ENCODE measurements around the gene AP3B1. TPM values are rescaled to one million over a fixed set of nuclear protein-coding genes. Genes with fewer than 3 reads are reported as not detected.

The AP3B1 gene
- total and polyA plus RNA-seq, 2 of the 8 experiments (the other 6 are each of a cell fraction or from before 2014, with no cell fraction given), result 45.8 to 48.3 TPM

GRCh38 chr5:78269088-78269703 lies 25.3 kb downstream of the AP3B1 start:
- no peak overlapping the region for H4K91ac ChIP-seq (replicated peaks; ENCODE audit: insufficient read length, low read length)
- H3K56ac ChIP-seq (replicated peaks; ENCODE audit: insufficient read length, low read depth, low read length), result no peak overlapping the region
- no peaks in the 10 kb centered on the region for H3K9me3 ChIP-seq (ENCODE audit: insufficient read depth in 2 of 2, low read depth in 1 of 2, low read length in 1 of 2)
- H3K23me2 ChIP-seq (ENCODE audit: low read depth, low read length), result no peaks in the 10 kb centered on the region
- no peak overlapping the region for H3K4me3 ChIP-seq (ENCODE audit: extremely low read depth in 1 of 4, insufficient read depth in 2 of 4, low read depth in 3 of 4, low read length in 4 of 4)
- no peak overlapping the region for H2AK5ac ChIP-seq (ENCODE audit: low read depth, low read length)
- no peaks in the 10 kb centered on the region for H3K27me3 ChIP-seq (replicated peaks in 1 of 4; ENCODE audit: control insufficient read depth in 3 of 4, extremely low read depth in 1 of 4, insufficient read depth in 3 of 4, low read length in 3 of 4)
- FAIRE-seq (no peak), DNase-seq (ENCODE audit: low read depth in 1 of 2, low spot score in 2 of 2) (no peak)
- no peak overlapping the region for H4K5ac ChIP-seq (ENCODE audit: insufficient read length, low read depth, low read length)
- H4K20me1 ChIP-seq (replicated peaks in 1 of 2; ENCODE audit: control insufficient read depth in 1 of 2, insufficient read depth in 2 of 2, low read length in 2 of 2), result peaks cover 0 to 3% of the 10 kb centered on the region in 2 experiments
- H3K4me2 ChIP-seq (ENCODE audit: insufficient read depth in 1 of 2, low read depth in 2 of 2, low read length in 2 of 2), result no peak overlapping the region
- no peak overlapping the region for H2BK5ac ChIP-seq (ENCODE audit: low read depth, low read length)
- no peak overlapping the region for H2BK120ac ChIP-seq (replicated peaks; ENCODE audit: low read depth, low read length)
- H2BK12ac ChIP-seq (ENCODE audit: low read depth, low read length), result no peak overlapping the region
- no peak overlapping the region for H3K27ac ChIP-seq (ENCODE audit: low read depth, low read length)
- H2BK20ac ChIP-seq (ENCODE audit: low read length), result no peak overlapping the region
- ChIA-PET CTCF (ENCODE audit: partially characterized antibody) (interaction anchor here (0.6 to 1.4 kb wide), 5 partner anchors 31 to 211 kb away, joined by 3 to 7 read pairs (median 3); no protein-coding TSS in a partner anchor), POLR2A (ENCODE audit: partially characterized antibody) (no interaction called here)
- H3K9ac ChIP-seq (replicated peaks in 1 of 4; ENCODE audit: extremely low read depth in 1 of 4, low read depth in 3 of 4, low read length in 3 of 4), result no peak overlapping the region
- H3K23ac ChIP-seq (ENCODE audit: insufficient read length), result no peak overlapping the region
- H2AFZ ChIP-seq (ENCODE audit: low read length), result no peak overlapping the region
- peaks cover 0 to 6% (median 2%) of the 10 kb centered on the region in 4 experiments; a peak in 3 of 8 replicates for H3K36me3 ChIP-seq (ENCODE audit: control insufficient read depth in 2 of 4, insufficient read depth in 4 of 4, low read length in 3 of 4)
- peaks cover 0 to 9% (median 7%) of the 10 kb centered on the region in 4 experiments; a peak in 4 of 7 replicates for H3K4me1 ChIP-seq (replicated peaks in 1 of 4; ENCODE audit: control insufficient read depth in 3 of 4, insufficient read depth in 4 of 4, low read length in 3 of 4)
- no peak overlapping the region for H3K18ac ChIP-seq (ENCODE audit: extremely low read depth, low read length)
- H3K79me1 ChIP-seq (ENCODE audit: low read depth, low read length), result peaks cover 2% of the 10 kb centered on the region
- H3K14ac ChIP-seq (ENCODE audit: insufficient read length), result no peak overlapping the region
- H2BK15ac ChIP-seq (ENCODE audit: low read length), result no peak overlapping the region
- H4K8ac ChIP-seq (ENCODE audit: extremely low read depth, insufficient read depth, low read length), result no peak overlapping the region
- peaks cover 0 to 31% of the 10 kb centered on the region in 2 experiments; a peak in 2 of 4 replicates for H3K79me2 ChIP-seq (ENCODE audit: control insufficient read depth in 1 of 2, insufficient read depth in 2 of 2, low read length in 2 of 2)
- no peak overlapping the region for H3K4ac ChIP-seq (replicated peaks; ENCODE audit: insufficient read length, low read depth, low read length)
- TF ChIP-seq POU5F1 (IDR thresholded peaks at IDR 0.05; ENCODE audit: low read depth, low read length) (no peak), RFX5 (IDR thresholded peaks at IDR 0.05; ENCODE audit: borderline replicate concordance, low read depth, low read length) (no peak), RAD21 (IDR thresholded peaks at IDR 0.05 in 1 of 2, conservative IDR thresholded peaks at IDR 0.05 in 1 of 2; ENCODE audit: low read depth in 2 of 2, low read length in 2 of 2) (peak in 1 of 2 experiments; percentile 25; a peak in 2 of 4 replicates), CTCF (IDR thresholded peaks at IDR 0.05; ENCODE audit: control extremely low read depth in 1 of 3, insufficient read depth in 1 of 3, low read depth in 1 of 3, low read length in 3 of 3) (peak in 1 of 3 experiments; percentile 18; a peak in 1 of 4 replicates), RBBP5 (IDR thresholded peaks at IDR 0.05; ENCODE audit: borderline replicate concordance, low read depth, low read length) (no peak), BRCA1 (IDR thresholded peaks at IDR 0.05; ENCODE audit: low read depth, low read length) (no peak), GABPA (IDR thresholded peaks at IDR 0.05; ENCODE audit: borderline replicate concordance, insufficient read depth, low read length) (no peak), SIRT6 (IDR thresholded peaks at IDR 0.05; ENCODE audit: low read length) (no peak)
- TF ChIP-seq, protein P1, sequence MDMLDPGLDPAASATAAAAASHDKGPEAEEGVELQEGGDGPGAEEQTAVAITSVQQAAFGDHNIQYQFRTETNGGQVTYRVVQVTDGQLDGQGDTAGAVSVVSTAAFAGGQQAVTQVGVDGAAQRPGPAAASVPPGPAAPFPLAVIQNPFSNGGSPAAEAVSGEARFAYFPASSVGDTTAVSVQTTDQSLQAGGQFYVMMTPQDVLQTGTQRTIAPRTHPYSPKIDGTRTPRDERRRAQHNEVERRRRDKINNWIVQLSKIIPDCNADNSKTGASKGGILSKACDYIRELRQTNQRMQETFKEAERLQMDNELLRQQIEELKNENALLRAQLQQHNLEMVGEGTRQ (IDR thresholded peaks at IDR 0.05; ENCODE audit: low read length), result no peak

All from H1 (cell line).